HG02759 (cell line): Measurements from ENCODE around the gene ETFRF1.

Source experiments
- ATAC-seq: cut with Tn5 transposase; IDR thresholded peaks from one replicate; pipeline ENCODE4 v1.9.1; 2021; ENCODE audit warnings: mild to moderate bottlenecking, moderate library complexity; ENCODE audit not compliant: unreplicated experiment

The ETFRF1 gene

GRCh38 chr12:25208554-25208953 lies 13.5 kb downstream of the ETFRF1 start:
- no peak for ATAC-seq

- ATAC-seq = no peak
These were observed 18.3 kb downstream of the ETFRF1 start for GRCh38 chr12:25213338-25213737.

GRCh38 chr12:25236190-25236589 lies 41.2 kb downstream of the ETFRF1 start:
- ATAC-seq = no peak

GRCh38 chr12:25236626-25237025 lies 41.6 kb downstream of the ETFRF1 start:
- ATAC-seq = no peak

GRCh38 chr12:25241167-25242020 lies 46.4 kb downstream of the ETFRF1 start:
- peak; percentile 69 for ATAC-seq

GRCh38 chr12:25242981-25243679 lies 48.1 kb downstream of the ETFRF1 start:
- no peak for ATAC-seq

- ATAC-seq = no peak
These were observed 48.6 kb downstream of the ETFRF1 start for GRCh38 chr12:25243680-25243990.

- no peak for ATAC-seq
These were observed 50.5 kb downstream of the ETFRF1 start for GRCh38 chr12:25245491-25245890.

GRCh38 chr12:25248137-25248536 lies 53.1 kb downstream of the ETFRF1 start:
- no peak for ATAC-seq

- no peak for ATAC-seq
These were observed 53.7 kb downstream of the ETFRF1 start for GRCh38 chr12:25248732-25249131.

GRCh38 chr12:25249931-25250738 lies 55.1 kb downstream of the ETFRF1 start:
- peak; percentile 38 for ATAC-seq

- peak; percentile 87 for ATAC-seq
These were observed 56.0 kb downstream of the ETFRF1 start, which contains the start of gene KRAS for GRCh38 chr12:25250744-25251730. KRAS (minus strand) TSS chr12:25250929.

GRCh38 chr12:25251769-25252168 lies 56.7 kb downstream of the ETFRF1 start:
- no peak for ATAC-seq

GRCh38 chr12:25252946-25253345 lies 57.9 kb downstream of the ETFRF1 start:
- ATAC-seq = no peak

- ATAC-seq = no peak
These were observed 58.5 kb downstream of the ETFRF1 start for GRCh38 chr12:25253371-25254068.

- no peak for ATAC-seq
These were observed 59.3 kb downstream of the ETFRF1 start for GRCh38 chr12:25254271-25254880.
